Measurements from ENCODE around the gene ITM2C. TPM values are rescaled to one million over a fixed set of nuclear protein-coding genes. Genes with fewer than 3 reads are reported as not detected.
A peak's percentile ranks its signal among the peaks of the same experiment; 100 is the strongest.

The ITM2C gene
- total RNA-seq, 1 experiment from 2014 or later, result 126 TPM

DNA sequence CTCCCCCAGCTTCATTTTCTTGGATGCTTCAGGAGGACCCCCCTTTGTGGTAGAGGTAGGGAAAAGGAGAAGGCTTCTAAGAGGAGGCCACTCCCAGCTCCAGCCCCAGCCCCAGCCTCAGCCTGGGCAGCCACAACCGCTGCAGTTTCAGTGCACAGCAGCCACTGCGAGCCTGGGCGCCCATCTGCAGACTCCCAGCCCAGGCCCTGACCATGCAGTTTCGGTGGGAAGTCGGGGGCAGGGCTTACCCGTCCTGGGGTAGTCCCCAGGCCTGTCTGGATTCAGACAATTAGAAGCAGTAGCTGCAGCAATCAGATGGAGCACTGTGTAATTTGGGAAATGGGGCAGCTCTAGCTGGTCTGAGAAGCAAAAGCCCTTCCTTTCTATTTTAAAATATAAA lies 28.6 kb downstream of the ITM2C start:
- no peak for DNase-seq (ENCODE audit: low read depth)

DNA sequence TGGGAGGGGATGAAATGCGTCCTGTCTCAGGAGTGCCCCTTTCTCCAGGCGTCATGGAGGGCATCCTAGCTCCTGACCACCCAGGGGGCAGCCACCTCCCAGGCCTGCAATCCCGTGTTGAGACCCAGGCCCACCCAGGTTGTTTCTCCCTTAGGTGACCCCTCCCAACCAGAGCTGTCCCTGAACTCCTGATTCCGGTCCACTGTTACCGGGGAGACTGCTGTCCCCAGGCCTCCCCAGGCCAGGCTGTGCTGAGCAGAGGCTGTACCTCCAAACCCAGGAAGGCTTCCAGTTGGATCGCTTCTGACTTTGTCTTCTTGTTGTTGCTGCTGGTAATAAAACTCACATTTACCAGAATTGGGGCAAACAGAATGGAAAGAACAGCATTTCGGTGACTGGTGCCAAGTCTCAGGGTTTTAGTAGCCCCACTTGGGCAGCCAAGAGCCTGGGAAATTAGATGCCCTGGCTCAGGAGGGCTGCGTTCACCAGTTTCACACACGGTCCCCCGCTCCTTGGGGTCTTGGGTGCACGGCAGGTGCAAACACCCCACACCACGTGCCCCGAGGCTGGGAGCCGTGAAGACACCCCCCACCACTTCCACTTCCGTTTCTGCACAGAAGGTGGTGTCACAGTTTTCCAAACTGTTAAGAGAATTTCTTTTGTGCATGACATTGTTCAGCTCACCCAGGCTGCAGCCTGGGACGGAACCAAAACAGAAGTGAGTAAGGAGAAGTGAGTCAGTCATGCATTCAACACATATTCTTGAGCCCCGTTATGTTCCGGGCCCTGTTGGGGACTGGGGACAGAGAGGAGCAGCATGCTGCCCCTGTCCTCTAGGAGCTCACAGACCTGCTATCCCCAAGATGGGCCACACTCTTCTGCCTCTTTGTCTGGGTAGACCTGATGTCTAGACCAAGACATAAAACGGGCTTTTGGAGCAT lies 29.4 kb downstream of the ITM2C start:
- peak; percentile 42 for DNase-seq (ENCODE audit: low read depth)

DNA sequence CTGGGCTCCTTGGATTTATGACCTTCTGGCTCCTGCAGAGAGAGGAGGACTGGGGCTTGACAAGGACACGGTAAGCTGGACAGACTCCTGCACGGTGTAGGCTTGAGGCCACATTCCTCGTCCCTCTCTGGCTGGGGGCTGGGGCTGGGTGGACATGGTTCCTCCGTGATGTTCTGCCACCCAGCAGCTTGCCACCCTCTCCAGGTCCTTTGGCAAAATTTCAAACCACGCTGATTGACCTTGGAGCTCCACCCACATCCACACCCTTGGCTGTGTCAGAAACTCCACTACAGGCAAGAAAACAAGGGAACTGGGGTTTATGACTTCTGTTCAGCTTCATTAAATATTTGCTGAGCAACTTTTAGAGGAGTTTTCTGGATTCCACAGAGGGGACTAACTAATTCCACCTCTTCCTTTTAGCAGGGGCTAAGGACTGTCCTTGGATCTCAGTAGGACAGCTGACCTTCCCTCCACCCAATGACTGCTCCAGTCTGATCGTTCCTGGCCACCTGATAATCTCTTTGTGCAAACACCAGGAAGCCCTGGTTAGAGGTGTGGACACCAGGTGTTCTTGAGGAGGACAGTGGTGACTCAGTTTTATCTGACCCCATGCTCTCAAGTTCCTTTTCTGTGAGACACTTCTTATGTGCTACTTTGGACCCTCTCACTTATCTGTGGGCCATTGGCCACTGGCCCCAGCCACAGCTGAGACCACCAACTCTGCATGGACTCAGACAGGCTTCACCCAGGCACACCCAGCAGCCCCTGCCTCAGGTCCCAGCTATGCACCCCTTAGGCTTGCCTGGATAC lies 31.0 kb downstream of the ITM2C start:
- no peak for DNase-seq (ENCODE audit: low read depth)

DNA sequence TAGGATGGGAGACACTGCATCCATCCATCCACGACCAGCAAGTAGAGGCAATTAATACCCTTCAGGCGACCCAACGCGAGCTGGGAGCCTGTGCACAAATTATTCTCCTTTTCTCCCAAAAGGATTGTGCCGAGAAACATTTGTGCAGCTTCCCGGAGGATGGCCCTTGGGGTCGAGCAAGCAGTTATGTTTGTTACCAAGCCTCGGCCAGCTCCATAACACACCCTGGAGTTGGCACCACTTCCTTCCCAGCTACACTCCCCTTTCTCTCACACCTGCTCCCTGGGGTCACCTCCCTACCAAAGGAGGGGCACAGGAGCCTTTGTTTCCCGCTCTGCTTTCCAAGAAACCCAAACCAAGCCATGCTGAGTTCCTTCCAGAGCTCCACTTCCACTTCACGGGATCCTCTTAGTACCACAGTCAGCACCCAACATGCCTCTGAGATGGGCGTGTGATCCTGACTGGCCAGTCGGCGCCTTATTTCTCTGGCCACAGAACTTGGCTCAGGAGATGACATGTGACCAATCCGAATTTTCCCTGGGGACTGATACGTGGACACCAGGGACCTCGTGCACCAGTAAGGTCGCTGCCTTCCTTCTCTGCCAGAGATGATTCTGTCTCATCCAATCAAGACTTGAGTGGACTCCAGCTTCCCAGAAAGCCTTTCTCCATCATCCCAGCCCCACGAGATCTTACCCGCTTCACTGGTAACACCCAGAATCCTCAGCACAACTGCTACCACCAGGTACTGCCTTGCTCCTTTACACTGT lies 31.8 kb downstream of the ITM2C start:
- DNase-seq (ENCODE audit: low read depth), result no peak

DNA sequence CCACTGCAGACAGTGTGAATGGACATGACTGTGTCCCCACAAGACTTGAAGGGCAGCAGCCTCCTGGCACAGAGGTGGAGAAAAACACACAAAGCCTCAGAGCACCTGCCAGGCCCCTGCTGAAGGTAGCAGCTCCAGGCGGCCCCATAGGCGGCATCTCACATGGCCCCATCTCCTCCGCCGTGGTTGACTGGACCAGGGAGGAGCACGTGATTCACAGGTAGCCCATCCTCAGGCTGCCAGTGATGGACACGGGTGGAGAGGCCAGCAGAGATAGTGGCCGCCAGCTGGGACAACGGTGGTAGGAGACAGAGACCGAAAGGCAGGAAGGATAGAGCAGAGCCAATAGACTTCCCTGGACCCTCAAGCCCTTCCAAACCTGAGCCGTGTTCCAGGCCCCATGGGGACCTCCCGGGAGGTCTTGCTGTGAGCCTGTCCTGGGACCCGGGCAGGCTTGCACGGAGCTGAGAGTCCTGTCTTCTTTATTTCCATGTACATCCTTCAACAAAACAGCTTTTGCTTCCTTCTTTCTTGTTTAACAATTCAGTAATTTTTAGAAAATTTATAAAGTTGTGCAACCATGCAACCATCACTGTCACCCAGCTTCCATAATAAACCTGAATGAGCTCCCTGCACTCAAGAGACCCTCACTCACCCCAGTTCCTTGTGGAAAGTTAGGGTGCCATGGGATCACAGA lies 33.4 kb downstream of the ITM2C start:
- no peak for DNase-seq (ENCODE audit: low read depth)

DNA sequence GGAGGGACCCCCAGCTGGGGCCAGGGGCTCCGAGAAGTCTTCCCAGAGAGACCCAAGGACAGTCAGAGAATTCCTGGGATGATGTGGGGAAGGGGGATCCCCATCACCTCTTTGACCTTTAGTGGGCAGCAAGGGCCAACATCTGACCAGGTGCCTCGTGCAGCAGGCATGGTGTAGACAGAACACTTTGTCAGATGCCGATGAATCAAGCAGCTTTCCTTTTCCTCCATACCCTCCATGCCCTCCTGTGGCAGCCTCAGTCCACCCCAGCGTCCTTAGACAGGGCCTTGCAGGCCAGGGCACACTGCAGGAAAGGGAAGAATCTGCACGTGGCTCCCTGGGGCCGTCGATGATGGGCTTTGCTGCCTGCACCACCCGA lies 34.0 kb downstream of the ITM2C start:
- no peak for DNase-seq (ENCODE audit: low read depth)

DNA sequence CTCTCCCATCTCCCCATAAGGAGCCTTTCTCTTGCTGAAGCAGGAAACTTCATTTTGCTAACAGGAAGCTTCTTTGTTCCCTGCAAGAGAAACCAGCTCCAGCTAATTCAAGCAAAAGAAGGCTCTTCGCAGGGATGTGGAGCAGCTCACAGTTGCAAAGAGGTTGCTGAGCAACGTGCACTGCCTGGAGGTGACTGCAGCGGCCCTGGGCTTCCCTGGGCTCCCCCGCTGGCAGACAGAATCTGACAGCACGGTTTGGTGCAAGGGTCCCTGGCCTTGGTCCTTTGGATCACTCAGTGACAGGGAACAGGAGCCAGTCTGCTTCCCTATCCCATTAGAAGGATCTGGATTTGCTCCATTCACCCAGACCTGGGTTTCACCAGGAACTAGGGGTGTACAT lies 34.5 kb downstream of the ITM2C start:
- no peak for DNase-seq (ENCODE audit: low read depth)

DNA sequence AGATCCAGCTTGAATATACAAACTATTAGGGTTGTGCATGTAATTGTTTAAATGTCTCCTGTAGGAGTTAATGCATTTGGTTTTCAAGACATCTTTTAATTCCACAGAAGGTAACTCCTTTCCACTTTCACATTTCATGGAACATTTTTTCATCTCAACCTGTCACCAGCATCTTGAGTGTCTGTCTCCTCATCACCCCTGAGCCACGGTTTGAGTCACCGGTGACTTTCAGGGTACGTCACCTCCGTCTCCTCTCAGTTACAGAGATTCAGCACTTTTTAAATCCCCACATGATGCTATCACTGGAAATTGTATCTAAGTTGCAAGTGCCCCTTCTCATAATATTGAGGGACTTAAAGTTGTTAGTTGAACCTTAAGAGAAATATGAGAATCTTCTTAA lies 35.0 kb downstream of the ITM2C start:
- no peak for DNase-seq (ENCODE audit: low read depth)

DNA sequence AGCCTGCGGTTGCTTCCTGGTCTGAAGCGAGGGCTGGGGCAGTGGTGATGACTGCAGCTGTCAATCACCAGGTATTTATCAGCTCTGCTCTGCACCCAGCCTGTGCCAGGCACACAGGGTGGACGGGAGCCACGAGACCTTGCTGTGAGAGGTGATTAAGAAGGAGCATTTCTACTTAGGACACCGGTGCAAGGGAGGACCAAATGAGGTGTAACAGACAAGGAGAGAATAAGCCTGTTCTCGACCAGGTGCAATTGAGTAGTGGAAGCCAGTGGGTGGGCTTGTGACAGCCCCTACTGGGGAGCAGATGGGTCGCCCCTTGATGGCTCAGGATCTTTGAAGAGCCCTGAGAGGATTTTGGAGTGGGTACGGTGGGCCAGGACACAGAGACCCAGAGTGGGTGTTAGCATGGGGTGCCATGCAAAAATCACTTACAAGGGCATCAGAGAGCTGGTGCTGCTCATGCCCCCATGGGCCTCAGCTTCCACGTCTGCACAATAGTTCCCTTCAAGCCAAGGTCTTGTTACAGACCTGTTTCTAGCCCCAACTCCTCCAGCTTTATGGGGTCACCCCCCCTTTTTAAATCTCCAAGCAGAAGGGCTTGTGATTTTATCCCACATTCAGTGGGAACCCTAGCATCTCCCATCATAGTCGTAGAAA lies 35.7 kb downstream of the ITM2C start:
- DNase-seq (ENCODE audit: low read depth), result no peak

DNA sequence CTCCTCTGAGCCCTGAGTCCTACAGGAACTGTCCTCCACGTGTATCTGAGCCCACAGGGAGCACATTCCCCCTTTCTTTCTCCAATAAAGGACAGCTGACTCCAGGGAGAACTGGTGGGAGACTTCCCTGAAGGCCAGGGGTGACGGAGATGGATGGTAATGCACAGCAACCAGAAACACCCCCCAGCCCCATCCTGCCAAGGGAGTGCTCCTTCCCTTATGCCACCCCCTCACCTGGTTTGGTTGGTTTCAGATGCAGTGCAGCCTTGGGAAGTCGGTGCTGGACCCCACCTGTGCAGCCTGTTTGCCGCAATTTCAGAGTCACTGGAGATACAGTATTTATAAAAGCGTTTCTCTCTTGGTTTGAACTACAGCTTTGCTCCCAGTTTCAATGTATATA lies 36.3 kb downstream of the ITM2C start:
- no peak for DNase-seq (ENCODE audit: low read depth)

DNA sequence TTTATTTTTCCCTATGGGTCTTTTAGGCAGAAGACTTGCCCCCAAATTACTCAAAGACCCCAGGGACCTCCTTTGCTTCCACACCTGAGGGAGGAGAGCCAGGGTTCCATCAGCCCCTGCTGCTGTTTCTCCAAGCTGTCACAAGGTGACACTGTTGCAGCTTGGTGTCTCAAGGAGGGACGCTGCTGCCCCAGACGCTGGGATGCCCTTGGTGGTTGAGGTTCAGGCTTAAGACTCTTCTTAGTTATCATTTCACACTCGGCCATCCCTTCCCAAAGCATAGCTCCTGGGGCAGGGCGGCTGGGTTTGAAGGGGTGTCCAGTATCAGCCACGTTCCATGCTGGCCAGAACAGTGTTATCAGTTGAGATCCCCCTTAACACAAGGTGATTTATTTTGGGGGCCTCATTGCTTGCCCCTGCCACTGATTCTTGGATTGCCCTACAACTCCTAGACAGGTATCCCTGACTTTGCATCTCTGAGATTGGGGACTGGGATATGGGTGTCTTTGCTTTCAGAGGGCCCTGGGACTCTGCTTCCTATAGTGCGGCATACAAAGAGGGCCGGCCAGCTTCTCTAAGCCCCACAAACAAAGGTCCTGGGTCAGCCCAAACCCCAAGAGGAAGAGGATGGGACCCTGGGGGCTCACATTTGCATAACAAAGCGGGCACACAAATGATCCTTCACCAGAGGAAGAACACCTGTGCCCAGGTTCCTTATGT lies 37.6 kb downstream of the ITM2C start:
- peak; percentile 67 for DNase-seq (ENCODE audit: low read depth)

DNA sequence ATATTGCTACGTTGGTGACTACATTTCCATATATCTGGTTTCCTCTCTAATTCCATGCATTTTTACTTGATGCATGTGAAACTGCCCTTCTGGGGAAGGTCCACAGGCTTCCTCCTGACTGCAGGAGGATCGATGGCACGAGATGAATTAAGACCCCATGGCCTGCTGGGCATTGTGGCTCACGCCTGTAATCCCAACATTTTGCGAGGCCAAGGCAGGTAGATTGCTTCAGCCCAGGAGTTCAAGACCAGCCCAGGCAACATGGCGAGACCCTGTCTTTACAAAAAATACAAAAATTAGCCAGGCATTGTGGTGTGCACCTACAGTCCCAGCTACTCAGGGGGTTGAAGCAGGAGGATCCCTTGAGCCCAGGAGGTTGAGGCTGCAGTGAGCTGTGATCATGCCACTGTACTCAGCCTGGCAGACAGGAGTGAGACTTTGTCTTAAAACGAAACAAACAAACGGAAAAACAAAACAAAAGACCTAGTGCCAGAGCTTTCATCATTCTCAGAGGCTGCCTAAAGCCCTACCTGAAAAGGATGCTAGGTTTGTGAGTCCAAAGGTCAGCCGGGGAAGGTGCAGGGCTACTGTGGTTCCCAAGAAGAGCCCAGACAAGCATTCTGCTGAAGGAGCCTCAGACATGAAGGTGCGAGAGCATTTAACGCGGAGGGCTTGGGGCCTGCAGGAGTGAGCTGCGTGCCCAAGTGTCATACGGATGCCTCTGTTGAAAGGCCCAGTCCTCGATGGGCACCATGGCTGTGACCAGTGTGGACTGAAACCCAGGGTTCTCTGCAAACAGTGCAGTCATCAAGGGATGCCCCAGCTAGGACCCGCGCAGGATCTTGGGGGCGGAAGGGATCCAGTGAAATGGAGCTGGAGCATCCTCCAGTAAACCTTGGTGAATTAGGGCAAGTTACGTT lies 38.7 kb downstream of the ITM2C start:
- DNase-seq (ENCODE audit: low read depth), result no peak

DNA sequence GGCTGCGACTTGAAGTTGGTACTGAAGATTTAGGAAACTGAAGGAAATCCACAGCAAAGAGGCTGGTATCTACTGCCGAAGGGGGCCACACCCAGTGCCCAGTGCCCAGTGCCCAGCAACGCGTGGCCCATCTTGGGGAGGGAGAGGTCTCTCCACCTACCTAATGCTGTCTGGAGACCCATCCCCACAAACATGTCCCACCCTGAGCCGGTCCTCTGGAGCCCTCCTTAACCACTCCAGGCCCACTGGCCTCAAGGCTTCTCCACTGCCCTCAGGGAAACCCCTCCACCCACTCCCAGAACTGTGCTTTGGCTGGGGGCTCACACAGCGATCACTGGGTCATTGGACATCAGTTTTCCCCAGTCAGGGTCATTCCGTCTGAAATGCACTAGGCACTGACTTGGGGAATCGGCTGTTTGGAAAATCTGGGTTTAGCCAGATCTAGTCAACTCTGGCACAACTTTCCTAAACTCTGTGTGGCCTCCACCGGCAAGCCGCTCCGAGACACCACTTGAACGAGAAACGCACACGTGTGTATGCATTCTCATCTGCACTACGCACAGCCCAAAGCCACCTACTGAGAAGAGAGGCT lies 40.2 kb downstream of the ITM2C start:
- DNase-seq (ENCODE audit: low read depth), result no peak

DNA sequence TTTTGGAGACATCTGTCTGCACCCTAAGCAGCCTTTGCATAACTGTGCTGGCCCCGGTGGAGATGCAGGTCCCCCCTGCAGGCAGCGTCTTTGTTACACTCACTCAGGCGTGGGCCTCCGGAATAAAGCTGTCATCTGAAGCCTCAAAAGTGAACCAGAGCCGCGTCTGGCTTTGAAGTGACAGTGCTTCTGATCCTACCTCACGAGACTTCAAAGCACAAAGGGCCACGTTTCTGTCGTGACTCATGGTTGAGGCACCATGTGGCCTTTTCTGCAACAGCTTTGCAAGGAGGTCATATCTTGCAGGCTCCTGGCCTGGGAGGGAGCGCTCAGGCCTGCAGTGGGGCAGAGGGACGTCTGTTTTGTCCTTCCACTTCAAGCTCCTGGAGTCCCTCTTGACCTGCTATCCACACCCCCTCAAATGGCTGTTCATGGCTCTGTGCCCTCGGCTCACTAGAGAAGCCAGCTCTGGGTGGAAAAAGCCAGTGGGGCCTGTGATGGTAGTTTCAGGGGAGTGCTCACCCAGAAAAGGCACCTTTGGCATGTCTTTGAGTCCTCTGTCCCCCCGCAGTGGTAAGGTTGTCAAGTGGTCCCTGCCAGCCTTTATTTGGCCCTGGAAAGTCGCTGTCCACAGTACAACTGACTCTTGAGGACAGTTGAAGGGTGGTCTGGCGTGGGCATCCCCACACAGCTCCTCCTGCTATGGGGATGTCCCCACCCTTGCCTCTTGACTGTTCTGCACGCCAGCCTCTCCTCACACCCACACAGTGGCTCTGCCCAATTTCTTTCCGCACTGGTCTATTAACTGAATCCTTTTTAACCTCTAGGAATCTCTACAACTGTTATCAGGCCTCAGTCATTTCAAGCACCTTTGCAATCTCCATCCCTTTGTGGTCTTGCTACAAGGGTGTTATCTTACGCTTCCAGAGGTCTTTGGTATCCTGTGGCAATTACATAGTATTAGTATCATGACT lies 41.0 kb downstream of the ITM2C start:
- peak; percentile 47 for DNase-seq (ENCODE audit: low read depth)

DNA sequence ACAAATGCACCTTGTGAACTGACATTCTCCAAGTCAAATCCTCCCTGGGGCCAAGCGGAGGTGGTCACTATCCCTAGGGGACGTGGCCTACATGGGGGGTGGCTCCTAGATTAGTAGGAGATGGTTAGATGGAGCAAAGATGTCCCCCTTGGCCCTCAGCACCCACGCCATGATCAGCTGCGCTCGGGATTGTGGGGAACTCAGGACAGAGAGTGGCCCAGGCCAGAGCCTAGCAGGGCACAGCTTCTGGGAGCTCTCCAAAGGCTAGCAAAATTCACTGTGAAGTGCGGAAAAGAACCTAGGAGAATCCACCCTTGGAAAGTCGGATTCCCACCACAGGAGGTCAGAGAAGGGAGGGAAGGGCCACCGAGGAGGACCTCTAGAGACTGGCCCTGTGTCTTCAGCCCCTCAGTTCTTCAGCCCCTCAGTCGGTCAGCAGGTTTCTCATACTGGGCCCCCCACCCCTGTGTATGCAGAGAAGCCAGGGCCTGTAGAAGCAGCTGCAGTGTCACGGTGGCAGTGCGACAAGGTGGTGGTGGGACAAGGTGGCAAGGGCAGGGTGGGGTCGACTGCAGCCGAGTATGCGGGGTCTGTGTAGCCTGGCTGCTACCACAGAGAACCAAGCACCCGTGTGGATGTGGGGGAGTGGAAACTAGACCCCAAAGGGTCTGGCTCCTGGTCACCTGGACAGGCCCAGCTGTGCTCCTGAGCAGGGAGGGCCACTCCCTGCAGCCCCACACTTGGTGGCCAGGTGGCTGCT lies 41.9 kb downstream of the ITM2C start:
- no peak for DNase-seq (ENCODE audit: low read depth)

DNA sequence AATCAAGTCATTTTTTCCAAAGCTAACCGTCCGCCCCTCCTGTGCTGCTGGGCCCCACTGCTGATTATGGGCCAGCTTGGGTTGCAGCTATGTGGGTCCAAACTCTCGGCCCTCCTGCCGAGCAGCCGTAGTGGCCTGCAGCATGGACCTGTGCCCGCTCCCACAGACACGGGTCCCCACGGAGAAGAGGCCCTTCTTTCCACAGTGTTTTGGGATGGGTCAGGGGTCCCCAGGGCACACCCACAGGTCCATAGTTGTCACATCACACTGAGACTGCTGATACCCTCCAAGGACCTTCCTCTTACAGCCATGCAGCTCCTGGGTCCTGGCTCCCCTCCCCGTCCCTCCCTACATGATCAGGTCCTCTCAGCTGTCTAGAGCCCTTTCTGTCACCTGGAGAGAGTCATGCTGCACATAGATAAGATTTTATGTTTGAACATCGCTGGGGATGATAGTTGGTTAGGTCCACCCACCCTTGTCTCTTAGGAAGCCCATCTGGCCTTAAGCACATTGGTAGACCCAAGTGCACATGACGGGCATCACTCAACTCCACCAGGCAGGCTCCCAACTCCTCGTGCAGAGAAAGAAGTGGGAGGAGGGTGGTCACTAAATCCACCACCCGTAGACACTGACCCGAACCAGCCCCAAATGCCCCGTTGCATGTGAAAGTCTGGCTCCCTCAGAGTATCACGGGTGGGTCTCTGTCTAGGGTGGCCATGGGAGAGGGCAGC lies 42.8 kb downstream of the ITM2C start:
- DNase-seq (ENCODE audit: low read depth), result no peak

All from M059J (cell line).